IPS DF 19.7 (cell line): Measurements from ENCODE around the gene GOLIM4.

Source experiments
- DNase-seq: peaks from one replicate; pipeline ENCODE4 v3.0.0-alpha.2; 2013; ENCODE audit warnings: low read depth, low spot score

GOLIM4 gene

DNA sequence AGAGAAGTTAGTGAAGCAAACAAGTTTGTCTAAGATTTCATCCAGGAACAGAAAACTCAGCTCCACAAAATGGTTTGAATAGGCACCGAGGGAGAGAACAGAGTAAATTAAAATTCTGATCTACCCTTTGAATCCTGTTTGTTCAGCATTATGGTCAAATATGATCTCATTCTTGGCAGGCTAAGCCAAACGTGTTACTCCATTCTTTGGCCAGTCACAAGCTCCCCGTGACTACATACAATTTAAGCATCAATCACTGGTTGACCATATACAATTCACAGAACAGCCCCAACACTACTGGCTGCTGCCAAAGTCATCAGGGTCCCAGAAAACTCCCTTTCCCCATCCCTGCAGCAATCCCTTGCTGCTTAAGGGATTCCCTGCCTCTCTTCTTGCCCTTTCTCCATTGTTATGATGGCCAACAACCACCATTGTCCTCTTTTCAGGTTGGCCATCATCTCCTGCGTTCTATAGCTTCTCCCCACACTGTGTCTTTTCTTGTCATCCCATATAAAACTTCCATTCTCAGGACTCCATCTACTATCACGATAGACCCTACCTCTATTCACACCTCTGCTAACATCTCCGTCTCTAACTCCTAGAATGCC, 46.3 kb downstream of the GOLIM4 start:
- no peak for DNase-seq

GRCh38 chr3:168048414-168049330, 47.1 kb downstream of the GOLIM4 start:
- no peak for DNase-seq

DNA sequence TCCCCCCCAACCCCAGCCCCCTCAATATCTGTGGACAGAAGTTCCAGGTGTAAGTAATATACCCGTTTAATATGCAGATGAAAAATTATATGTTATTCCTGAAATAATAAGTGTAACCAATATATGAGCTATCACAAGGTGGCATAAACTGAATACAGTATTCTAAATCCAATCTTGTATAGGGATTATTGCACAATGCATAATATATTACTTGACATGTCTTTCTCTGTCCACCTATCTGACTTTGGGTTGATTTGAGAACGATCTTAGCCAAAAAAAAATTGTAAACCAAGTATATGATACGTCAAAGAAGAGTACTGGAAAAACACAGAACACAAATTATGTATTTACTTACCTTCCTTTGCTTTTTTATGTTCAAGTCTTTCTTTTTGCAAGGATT, 47.8 kb downstream of the GOLIM4 start:
- no peak for DNase-seq

GRCh38 chr3:168047190-168047795, 48.4 kb downstream of the GOLIM4 start:
- DNase-seq: peak; percentile 17

- no peak for DNase-seq
These were observed 51.7 kb downstream of the GOLIM4 start for GRCh38 chr3:168044049-168044448.

DNA sequence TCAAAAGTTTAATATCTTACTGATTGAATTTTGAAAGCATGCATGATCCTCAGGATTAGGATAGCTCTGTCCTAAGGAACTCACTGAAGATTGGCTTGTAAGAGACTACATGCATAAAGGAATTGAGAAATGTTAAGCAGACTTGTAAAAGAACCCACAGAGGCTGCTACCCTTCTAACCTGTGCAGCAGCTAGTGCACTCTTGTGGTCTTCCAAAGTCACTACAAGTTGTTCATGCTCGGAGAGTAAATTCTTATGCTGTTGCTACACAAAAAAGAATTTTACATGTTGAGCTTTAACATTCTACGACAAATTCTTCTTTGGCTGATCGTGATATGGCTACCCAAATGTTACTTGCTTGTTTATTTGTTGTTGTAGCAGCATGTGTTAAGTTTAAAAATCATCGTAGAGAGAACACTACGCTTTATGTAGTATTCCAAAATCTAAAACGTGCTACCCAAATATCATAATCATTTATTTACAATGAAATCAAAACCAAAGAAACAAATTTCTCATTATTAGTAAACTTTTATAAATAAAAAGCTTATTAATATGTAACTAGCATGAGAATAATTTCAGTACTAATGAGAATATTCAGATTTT, 55.0 kb downstream of the GOLIM4 start:
- peak; percentile 20 for DNase-seq

DNA sequence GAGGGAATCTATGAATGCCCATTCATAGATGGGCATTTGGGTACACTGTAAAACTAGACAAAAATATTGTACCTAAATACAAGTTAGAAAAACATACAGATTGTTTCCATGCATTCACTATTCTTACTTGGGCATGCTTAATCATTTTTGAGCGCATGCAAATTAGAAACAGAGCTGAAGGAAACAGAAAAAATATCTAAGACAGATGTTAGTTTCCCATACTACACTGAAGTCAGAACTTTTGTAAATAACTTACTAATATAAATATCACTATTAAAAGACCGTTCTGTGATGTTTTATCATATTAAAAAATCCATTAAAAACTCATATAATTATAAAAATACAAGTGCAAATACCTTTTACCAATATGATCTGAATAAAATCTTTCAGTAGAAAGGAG, 58.7 kb downstream of the GOLIM4 start:
- no peak for DNase-seq

GRCh38 chr3:168036619-168037018, 59.1 kb downstream of the GOLIM4 start:
- no peak for DNase-seq

DNA sequence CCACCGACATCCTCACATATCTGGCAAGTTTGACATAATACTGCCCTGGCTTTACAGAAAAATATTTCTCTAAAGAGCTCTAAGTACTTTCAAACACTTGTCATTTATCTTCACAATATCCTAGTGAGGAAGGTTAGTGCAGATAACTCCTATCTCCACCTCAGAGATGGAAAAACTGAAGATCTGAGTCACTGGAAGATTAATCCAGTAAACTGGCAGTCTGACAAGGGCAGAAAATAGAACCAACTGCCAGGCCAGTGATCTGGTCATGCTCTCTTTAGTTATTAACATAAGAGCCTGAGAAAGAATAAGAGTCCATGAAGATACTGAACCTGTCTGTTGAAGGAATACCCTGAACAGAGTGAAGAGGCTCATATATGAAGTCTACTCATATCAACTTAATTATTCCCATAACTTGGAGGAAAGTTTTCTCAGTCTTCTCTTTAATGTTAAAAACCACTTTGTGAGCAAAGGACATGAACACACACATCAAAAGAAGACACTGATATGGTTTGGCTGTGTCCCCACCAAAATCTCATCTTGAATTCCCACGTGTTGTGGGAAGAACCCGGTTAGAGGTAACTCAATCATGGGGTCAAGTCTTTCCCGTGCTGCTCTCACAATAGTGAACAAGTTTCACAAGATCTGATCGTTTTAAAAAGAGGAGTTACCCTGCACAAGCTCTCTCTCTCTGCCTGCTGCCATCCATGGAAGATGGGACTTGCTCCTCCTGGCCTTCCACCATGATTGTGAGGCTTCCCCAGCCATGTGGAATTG, 61.4 kb downstream of the GOLIM4 start:
- DNase-seq: no peak

- DNase-seq: no peak
These were observed 65.1 kb downstream of the GOLIM4 start for GRCh38 chr3:168030577-168030976.

GRCh38 chr3:168029705-168030104, 66.0 kb downstream of the GOLIM4 start:
- no peak for DNase-seq

DNA sequence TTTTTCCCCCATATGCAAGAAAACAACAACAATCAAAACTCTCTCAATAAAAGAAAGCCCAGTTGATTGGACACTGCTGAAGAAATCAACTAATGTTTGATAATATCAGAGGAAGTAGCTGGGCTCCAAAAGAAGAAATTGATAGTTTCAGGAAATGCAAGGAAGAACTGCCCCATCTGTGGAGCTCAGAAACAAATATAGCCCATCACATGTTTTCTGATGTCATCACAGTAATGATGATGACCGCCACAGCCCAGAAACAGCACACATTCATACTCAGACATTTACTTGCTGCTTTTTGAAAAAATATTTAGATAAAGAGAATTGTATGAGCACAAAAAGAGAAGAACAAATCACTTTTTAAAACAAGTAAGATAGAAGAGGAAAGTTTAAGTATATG, 67.6 kb downstream of the GOLIM4 start:
- DNase-seq: no peak

DNA sequence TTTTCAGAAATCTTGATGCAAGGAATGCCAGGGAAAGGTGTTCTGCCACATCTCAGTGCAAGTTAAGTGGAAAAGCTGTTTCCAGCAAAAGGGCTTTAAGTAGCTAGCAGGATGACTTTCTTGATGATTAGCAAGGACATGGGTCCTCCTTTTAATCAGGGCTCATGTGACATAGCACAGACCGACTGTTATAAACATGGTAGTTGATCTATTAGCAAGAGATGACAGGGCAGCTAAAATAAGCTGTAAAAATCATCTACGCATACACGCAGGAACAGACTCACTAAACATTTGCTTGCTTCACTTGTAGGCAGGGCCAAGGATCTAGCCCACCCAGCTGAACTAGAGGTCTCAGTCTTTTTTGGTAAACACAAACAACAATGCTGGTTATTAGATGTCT, 69.0 kb downstream of the GOLIM4 start:
- DNase-seq: no peak

GRCh38 chr3:168025076-168025475, 70.6 kb downstream of the GOLIM4 start:
- DNase-seq: no peak

DNA sequence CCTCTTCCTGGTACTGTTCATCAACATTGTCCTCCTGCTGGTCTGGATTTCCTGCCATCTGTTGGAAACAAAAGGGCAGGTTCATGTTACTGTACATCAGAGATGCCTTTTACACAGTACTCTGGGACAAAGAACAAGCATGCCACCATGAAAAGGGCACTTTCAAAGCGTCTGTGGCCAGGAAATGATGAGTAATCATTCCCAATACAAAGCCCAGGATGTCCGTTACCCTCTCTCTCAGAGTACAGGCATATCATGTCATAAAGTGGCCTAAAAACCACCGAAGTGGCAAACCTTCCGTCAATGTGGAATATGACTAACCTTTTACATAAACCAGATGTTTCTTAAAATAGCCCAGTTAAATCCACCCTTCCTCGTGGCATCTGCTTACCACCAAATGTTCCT, 71.2 kb downstream of the GOLIM4 start:
- no peak for DNase-seq

DNA sequence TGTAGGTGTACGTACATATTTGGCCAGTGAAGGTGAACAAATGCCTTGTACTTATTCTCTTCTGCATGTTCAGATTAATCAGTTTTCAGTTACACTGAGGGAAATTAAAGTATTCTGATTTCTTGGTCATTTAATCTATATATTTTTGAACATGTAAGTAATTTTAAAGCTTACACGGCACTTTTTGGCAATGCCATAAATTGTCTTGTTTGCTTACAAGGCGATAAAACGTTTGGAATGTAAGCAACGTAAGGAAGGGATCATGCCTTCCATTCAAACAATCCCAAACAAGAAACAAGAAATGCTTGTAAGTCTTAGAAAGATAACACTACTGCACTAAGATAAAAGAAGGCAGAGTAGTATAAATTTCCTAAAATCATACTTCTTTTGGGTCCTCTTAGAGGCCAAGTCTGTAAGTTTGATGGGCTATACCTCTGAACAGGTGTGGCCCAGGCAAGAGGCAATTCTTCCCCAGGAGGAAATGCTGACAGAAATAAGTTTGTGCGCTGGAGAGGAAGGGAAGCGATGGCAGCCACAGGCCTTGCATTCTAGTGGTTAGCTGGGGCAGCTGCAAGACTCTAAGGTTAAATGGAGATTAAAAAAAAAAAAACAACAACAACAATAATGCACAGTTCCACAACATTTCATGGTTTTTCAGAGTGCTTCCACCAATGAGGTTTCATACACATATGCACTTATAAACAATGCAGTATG, 73.8 kb downstream of the GOLIM4 start:
- DNase-seq: no peak

GRCh38 chr3:168011280-168011679, 84.4 kb downstream of the GOLIM4 start:
- DNase-seq: peak; percentile 9

DNA sequence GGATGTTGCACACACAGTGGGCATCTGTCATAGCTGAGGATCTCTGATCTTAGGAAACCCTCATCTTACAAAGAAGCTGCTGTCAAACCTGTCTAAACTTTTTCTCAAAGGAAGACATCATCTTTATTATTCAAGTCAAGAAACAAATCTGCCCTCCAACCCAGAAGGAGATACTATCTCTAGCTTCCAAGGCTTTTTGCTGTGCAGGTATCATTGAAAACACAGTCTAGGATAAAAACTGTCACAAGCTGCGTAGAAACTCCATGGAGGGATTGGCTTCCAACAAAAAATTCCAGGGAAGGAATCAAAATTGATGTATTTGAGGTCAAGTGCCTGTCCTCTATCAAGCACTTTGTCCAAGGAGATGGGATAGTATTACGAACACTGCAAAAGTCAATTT, 89.1 kb downstream of the GOLIM4 start:
- no peak for DNase-seq

DNA sequence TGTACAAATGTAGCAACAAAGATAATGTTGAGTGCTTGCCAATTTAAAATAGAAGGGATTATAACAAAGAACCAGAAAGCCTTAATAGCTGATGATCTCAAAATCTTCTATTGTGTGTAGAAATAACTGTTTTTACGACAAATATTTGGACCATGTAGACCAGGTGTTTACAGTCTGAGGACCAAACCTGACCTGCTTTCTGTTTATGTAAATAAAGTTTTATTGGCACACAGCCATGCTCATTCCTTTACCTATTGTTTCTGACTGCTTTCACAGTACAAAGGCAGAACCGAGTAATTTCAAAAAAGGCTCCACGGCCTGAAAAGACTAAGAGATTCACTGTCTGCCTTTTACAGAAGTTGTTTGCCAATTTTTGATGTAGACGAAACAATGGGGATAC, 91.8 kb downstream of the GOLIM4 start:
- DNase-seq: no peak

DNA sequence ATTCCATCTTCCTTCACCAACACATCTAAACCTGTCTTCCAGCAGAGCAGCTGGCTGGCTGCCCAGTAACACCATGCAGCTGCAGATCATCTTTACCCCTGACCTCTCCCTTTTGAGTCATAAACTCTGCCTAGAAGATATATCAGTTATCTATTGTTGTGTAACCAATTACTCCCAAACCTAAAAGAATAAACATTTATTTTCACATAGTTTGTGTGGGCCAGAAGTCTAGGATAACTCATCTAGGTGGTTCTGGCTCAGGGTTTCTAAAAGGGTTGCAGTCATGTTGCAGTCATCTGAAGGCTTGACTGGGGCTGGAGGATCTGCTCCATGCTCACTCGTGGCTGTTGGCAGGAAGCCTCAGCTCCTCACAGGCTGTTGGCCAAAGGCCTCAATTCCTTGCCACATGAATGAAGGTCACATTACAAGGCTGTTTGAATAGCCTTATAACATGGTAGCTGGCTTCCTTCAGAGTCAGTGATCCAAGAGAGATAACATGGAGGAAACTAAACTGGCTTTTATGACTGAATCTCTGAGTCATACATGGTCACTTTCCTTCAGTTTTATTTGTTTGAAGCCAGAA, 92.8 kb downstream of the GOLIM4 start:
- no peak for DNase-seq

GRCh38 chr3:168001244-168001643, 94.5 kb downstream of the GOLIM4 start:
- DNase-seq: no peak
